Measurements from ENCODE around the gene MMP24.

DNA sequence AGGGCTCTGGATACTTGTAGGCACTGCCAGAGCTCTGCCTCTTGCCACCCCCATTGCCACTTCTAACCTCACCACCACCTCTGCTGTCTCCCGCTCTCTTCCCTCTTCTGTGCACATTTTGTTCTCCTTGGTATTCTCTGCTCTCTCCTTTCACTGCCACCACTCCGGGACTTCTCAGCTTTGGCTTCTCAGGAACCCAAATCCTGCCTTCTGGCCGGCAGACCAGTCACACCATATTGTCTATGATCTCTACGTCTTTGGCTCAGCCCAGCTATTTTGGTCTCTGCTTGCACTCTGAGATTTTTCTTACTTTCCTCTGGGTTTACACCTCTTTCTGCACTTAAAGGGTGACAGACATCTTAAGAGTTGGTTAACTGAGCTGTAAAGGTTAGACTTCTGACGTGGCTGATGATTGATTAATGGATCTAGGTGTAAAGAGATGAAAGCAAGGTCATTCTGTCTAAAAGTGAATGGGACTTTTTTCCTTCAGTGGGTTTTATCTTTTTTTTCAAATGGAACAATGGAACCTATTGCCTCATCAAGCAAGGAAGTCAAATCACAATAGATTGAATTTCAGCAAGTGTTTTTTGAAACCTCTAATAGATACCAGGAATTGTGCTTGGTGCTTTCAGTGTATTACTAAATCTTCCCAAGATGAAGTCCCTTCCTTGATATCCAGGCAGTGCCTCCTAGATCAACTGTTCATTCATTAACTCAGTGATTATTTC, 13.8 kb downstream of the MMP24 start:
- TF ChIP-seq, protein P1, sequence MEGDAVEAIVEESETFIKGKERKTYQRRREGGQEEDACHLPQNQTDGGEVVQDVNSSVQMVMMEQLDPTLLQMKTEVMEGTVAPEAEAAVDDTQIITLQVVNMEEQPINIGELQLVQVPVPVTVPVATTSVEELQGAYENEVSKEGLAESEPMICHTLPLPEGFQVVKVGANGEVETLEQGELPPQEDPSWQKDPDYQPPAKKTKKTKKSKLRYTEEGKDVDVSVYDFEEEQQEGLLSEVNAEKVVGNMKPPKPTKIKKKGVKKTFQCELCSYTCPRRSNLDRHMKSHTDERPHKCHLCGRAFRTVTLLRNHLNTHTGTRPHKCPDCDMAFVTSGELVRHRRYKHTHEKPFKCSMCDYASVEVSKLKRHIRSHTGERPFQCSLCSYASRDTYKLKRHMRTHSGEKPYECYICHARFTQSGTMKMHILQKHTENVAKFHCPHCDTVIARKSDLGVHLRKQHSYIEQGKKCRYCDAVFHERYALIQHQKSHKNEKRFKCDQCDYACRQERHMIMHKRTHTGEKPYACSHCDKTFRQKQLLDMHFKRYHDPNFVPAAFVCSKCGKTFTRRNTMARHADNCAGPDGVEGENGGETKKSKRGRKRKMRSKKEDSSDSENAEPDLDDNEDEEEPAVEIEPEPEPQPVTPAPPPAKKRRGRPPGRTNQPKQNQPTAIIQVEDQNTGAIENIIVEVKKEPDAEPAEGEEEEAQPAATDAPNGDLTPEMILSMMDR (IDR thresholded peaks at IDR 0.05; ENCODE audit: low read depth, low read length, missing input control): no peak
- TF ChIP-seq REST (IDR thresholded peaks at IDR 0.05): no peak
- TF ChIP-seq TAF1 (conservative IDR thresholded peaks at IDR 0.05): no peak
- no peak for TF ChIP-seq ATF3 (IDR thresholded peaks at IDR 0.05)
- TF ChIP-seq, protein P2, sequence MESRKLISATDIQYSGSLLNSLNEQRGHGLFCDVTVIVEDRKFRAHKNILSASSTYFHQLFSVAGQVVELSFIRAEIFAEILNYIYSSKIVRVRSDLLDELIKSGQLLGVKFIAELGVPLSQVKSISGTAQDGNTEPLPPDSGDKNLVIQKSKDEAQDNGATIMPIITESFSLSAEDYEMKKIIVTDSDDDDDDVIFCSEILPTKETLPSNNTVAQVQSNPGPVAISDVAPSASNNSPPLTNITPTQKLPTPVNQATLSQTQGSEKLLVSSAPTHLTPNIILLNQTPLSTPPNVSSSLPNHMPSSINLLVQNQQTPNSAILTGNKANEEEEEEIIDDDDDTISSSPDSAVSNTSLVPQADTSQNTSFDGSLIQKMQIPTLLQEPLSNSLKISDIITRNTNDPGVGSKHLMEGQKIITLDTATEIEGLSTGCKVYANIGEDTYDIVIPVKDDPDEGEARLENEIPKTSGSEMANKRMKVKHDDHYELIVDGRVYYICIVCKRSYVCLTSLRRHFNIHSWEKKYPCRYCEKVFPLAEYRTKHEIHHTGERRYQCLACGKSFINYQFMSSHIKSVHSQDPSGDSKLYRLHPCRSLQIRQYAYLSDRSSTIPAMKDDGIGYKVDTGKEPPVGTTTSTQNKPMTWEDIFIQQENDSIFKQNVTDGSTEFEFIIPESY (IDR thresholded peaks at IDR 0.05): no peak
- no peak for TF ChIP-seq JUND (IDR thresholded peaks at IDR 0.05)
- no peak for TF ChIP-seq GABPA (IDR thresholded peaks at IDR 0.05 in 1 of 2, conservative IDR thresholded peaks at IDR 0.05 in 1 of 2)
- no peak for TF ChIP-seq RAD21 (IDR thresholded peaks at IDR 0.05)

Data from liver (tissue), 3 donors.